Stimulated activated CD8-positive, alpha-beta memory T cell treated with anti-CD3 and anti-CD28 coated beads, Interleukin-4, amount 100 ng/mL, for 48 hours (primary cell): ENCODE results near the gene S1PR3.

Experiments used
- DNase-seq: peaks from one replicate; pipeline ENCODE4 v3.0.0-alpha.2; 2020

S1PR3 gene

GRCh38 chr9:89039104-89039465 lies 47.8 kb downstream of the S1PR3 start:
- no peak for DNase-seq

GRCh38 chr9:89039664-89040063 lies 48.4 kb downstream of the S1PR3 start:
- DNase-seq, result no peak

GRCh38 chr9:89042984-89043383 lies 51.7 kb downstream of the S1PR3 start:
- DNase-seq, result no peak

GRCh38 chr9:89044104-89044503 lies 52.8 kb downstream of the S1PR3 start:
- no peak for DNase-seq

- no peak for DNase-seq
Observed at GRCh38 chr9:89044881-89045280, 53.6 kb downstream of the S1PR3 start.

GRCh38 chr9:89046832-89047231 lies 55.6 kb downstream of the S1PR3 start:
- DNase-seq, result no peak

GRCh38 chr9:89047667-89048066 lies 56.4 kb downstream of the S1PR3 start:
- no peak for DNase-seq

- no peak for DNase-seq
Observed at GRCh38 chr9:89048616-89049015, 57.3 kb downstream of the S1PR3 start.

- DNase-seq, result no peak
Observed at GRCh38 chr9:89049646-89050045, 58.4 kb downstream of the S1PR3 start.

- DNase-seq, result no peak
Observed at GRCh38 chr9:89051421-89052025, 60.3 kb downstream of the S1PR3 start.

GRCh38 chr9:89052470-89053097 lies 61.3 kb downstream of the S1PR3 start:
- DNase-seq, result no peak

GRCh38 chr9:89053301-89053700 lies 62.0 kb downstream of the S1PR3 start:
- no peak for DNase-seq
